Upper lobe of left lung (tissue), 6 donors: ENCODE measurements around the gene VWA5B1. TPM values are rescaled to one million over a fixed set of nuclear protein-coding genes. Genes with fewer than 3 reads are reported as not detected.

Experiments used
- ATAC-seq, 2 donors: fragments of 200-7000 bp; cut with Tn5 transposase; one replicate each; pipeline ENCODE4 v1.9.1; 2022; ENCODE audit warnings: mild to moderate bottlenecking in 2 of 2, moderate library complexity in 2 of 2; ENCODE audit not compliant: low FRiP score in 2 of 2
- DNase-seq, 2 donors: peaks; one replicate each; pipeline ENCODE4 v3.0.0-alpha.2; 2019 to 2020
- H3K27ac ChIP-seq, 4 donors: fragments of 200-600 bp; sonication (generic); one replicate each; pipeline ENCODE4 v1.5.1; 2016 to 2019
- H3K27me3 ChIP-seq, 4 donors: fragments of 200-600 bp; sonication (generic); one replicate each; pipeline ENCODE4 v1.5.1; 2017 to 2019
- H3K36me3 ChIP-seq, 4 donors: fragments of 200-600 bp; sonication (generic); one replicate each; pipeline ENCODE4 v1.5.1; 2016 to 2019
- H3K4me1 ChIP-seq, 4 donors: fragments of 200-600 bp; sonication (generic); one replicate each; pipeline ENCODE4 v1.5.1; 2018 to 2019
- H3K4me3 ChIP-seq, 4 donors: fragments of 200-600 bp; sonication (generic); one replicate each; pipeline ENCODE4 v1.5.1; 2017 to 2019; ENCODE audit warnings: mild to moderate bottlenecking in 2 of 4, moderate library complexity in 1 of 4
- H3K9me3 ChIP-seq, 4 donors: fragments of 200-600 bp; sonication (generic); one replicate each; pipeline ENCODE4 v1.5.1; 2018 to 2019
- CTCF ChIP-seq, 6 experiments: fragments of 450-650 bp in 4 of 6; fragments of 200-600 bp in 2 of 6; sonication (generic) in 2 of 6; IDR thresholded peaks; one replicate each; pipeline ENCODE4 v1.5.1; 2016 to 2019; ENCODE audit warnings: antibody characterized with exemption in 6 of 6
- EP300 ChIP-seq, 4 donors: sonication (generic); formaldehyde crosslinking; IDR thresholded peaks; one replicate each; pipeline ENCODE4 v1.5.1; 2017; ENCODE audit warnings: antibody characterized with exemption in 4 of 4, control low read depth in 2 of 4
- POLR2A ChIP-seq, 4 donors: fragments of 450-650 bp; IDR thresholded peaks; one replicate each; pipeline ENCODE4 v1.5.1; 2016 to 2017; ENCODE audit warnings: antibody characterized with exemption in 4 of 4, mild to moderate bottlenecking in 2 of 4
- POLR2AphosphoS5 ChIP-seq, 2 donors: sonication (generic); formaldehyde crosslinking; IDR thresholded peaks; one replicate each; pipeline ENCODE4 v1.5.1; 2017; ENCODE audit warnings: antibody characterized with exemption in 2 of 2
- WGBS, 2 donors: methylation state at CpG; one replicate each; pipeline ENCODE4 v1.1.5; 2017 to 2018; 5-methylcytosine and 5-hydroxymethylcytosine counted together
- total RNA-seq, 6 donors: library from RNA; depleted of rRNA in 4 of 6; stranded (reverse); fragments of >200 nt in 4 of 6; gene quantifications; one replicate each; pipeline versions ENCODE4 v1.1.0 to v1.2.1, GENCODE V29; 2016 to 2021
- donor health status: DM: no; HTN: no; CAD: no; lungs with moderate emphysema.
- donor health status: DM: no; HTN: yes; CAD: no; lungs with severe emphysema.

Gene VWA5B1
- total RNA-seq, 6 donors from 2014 or later = 0.14 to 0.77 (median 0.46) TPM; not detected in 3

- DNase-seq = no peak
- Histone ChIP-seq H3K4me3 (no peak overlapping the region), H3K9me3 (no peaks in the 10 kb centered on the region), H3K36me3 (no peaks in the 10 kb centered on the region), H3K27ac (no peak overlapping the region), H3K4me1 (no peaks in the 10 kb centered on the region), H3K27me3 (no peaks in the 10 kb centered on the region)
- TF ChIP-seq POLR2A (IDR thresholded peaks at IDR 0.05) (no peak), POLR2AphosphoS5 (IDR thresholded peaks at IDR 0.05) (no peak), CTCF (IDR thresholded peaks at IDR 0.05) (no peak), EP300 (IDR thresholded peaks at IDR 0.05) (no peak)
- no peak for ATAC-seq
- WGBS, 2 donors = 71 to 73% methylated on average over 2 of the region's 2 CpGs
These were observed 83.1 kb downstream of the VWA5B1 start for GRCh38 chr1:20373764-20374163.

- 74 to 78% methylated on average over 8 of the region's 8 CpGs for WGBS, 2 donors
These were observed 84.9 kb downstream of the VWA5B1 start for GRCh38 chr1:20375563-20375962.

GRCh38 chr1:20376171-20376570 is 85.5 kb downstream of the VWA5B1 start:
- 60 to 71% methylated on average over 4 of the region's 4 CpGs for WGBS, 2 donors
- no peak for DNase-seq
- Histone ChIP-seq H3K9me3 (no peaks in the 10 kb centered on the region), H3K36me3 (no peaks in the 10 kb centered on the region), H3K4me1 (no peaks in the 10 kb centered on the region), H3K27ac (no peak overlapping the region), H3K27me3 (no peaks in the 10 kb centered on the region), H3K4me3 (no peak overlapping the region)
- no peak for TF ChIP-seq POLR2AphosphoS5 (IDR thresholded peaks at IDR 0.05)
- no peak for TF ChIP-seq CTCF (IDR thresholded peaks at IDR 0.05)
- TF ChIP-seq POLR2A (IDR thresholded peaks at IDR 0.05) = no peak
- TF ChIP-seq EP300 (IDR thresholded peaks at IDR 0.05) = no peak
- no peak for ATAC-seq

More at GRCh38 chr1:20375563-20375962, 84.9 kb downstream of the VWA5B1 start:
- no peak overlapping the region for H3K4me3 ChIP-seq
- no peaks in the 10 kb centered on the region for H3K36me3 ChIP-seq
- H3K9me3 ChIP-seq = no peaks in the 10 kb centered on the region
- ATAC-seq (no peak), DNase-seq (no peak)
- H3K27me3 ChIP-seq = no peaks in the 10 kb centered on the region
- no peaks in the 10 kb centered on the region for H3K4me1 ChIP-seq
- no peak overlapping the region for H3K27ac ChIP-seq
- TF ChIP-seq EP300 (IDR thresholded peaks at IDR 0.05) = no peak
- TF ChIP-seq CTCF (IDR thresholded peaks at IDR 0.05) = no peak
- TF ChIP-seq POLR2AphosphoS5 (IDR thresholded peaks at IDR 0.05) = no peak
- TF ChIP-seq POLR2A (IDR thresholded peaks at IDR 0.05) = no peak

- H3K4me3 ChIP-seq = no peak overlapping the region
- no peaks in the 10 kb centered on the region for H3K27me3 ChIP-seq
- no peaks in the 10 kb centered on the region for H3K9me3 ChIP-seq
- ATAC-seq (peak in 1 of 2 donors; percentile 81), DNase-seq (no peak)
- no peaks in the 10 kb centered on the region for H3K4me1 ChIP-seq
- H3K27ac ChIP-seq = no peak overlapping the region
- TF ChIP-seq POLR2AphosphoS5 (IDR thresholded peaks at IDR 0.05) (no peak), CTCF (IDR thresholded peaks at IDR 0.05) (peak; percentile 59 to 75 (median 72))
- 11 to 31% methylated on average over 3 to 8 of the region's 8 CpGs for WGBS, 2 donors
- no peaks in the 10 kb centered on the region for H3K36me3 ChIP-seq
These were observed 86.3 kb downstream of the VWA5B1 start for GRCh38 chr1:20376880-20377494.
